Neural cell (in vitro differentiated cells): ENCODE measurements around the gene MMAB. TPM values are rescaled to one million over a fixed set of nuclear protein-coding genes. Genes with fewer than 3 reads are reported as not detected.

Experiments used
- H2AFZ ChIP-seq: fragments of 200-600, 300-800 bp; sonication (generic), shearing (Covaris generic); 2 replicates; pipeline ENCODE4 v1.6.0; 2014; ENCODE audit warnings: low read depth, mild to moderate bottlenecking, antibody characterized with exemption, low read length, moderate library complexity
- H3F3A ChIP-seq: fragments of 200-600 bp; shearing (Covaris generic); 2 replicates; pipeline ENCODE4 v1.6.1; 2016; ENCODE audit warnings: mild to moderate bottlenecking, moderate library complexity, mixed read lengths, antibody characterized with exemption, low read length; ENCODE audit not compliant: insufficient read depth, poor library complexity, severe bottlenecking
- H3K27ac ChIP-seq: fragments of 200-600, 300-800 bp; sonication (generic), shearing (Covaris generic); 2 replicates; pipeline ENCODE4 v1.5.1; 2014; ENCODE audit warnings: mild to moderate bottlenecking, low read length, moderate library complexity
- H3K27me3 ChIP-seq: fragments of 300-800, 200-600 bp; sonication (generic), shearing (Covaris generic); 2 replicates; pipeline ENCODE4 v1.6.0; 2014; ENCODE audit warnings: mild to moderate bottlenecking, low read depth, low read length, moderate library complexity; ENCODE audit not compliant: insufficient read depth
- H3K36me3 ChIP-seq: fragments of 300-800, 200-600 bp; sonication (generic), shearing (Covaris generic); 2 replicates; pipeline ENCODE4 v1.5.1; 2014; ENCODE audit warnings: mild to moderate bottlenecking, antibody characterized with exemption, low read length, moderate library complexity; ENCODE audit not compliant: insufficient read depth
- H3K4me2 ChIP-seq: fragments of 300-800, 200-600 bp; sonication (generic), shearing (Covaris generic); 2 replicates; pipeline ENCODE4 v1.6.0; 2014; ENCODE audit warnings: mild to moderate bottlenecking, low read length
- H3K4me3 ChIP-seq: fragments of 300-800, 200-600 bp; sonication (generic), shearing (Covaris generic); 2 replicates; pipeline ENCODE4 v1.5.1; 2014; ENCODE audit warnings: mild to moderate bottlenecking, low read length, moderate library complexity
- H3K79me2 ChIP-seq: fragments of 200-600 bp; shearing (Covaris generic); replicated peaks from 2 replicates; pipeline ENCODE4 v1.6.0; 2014; ENCODE audit warnings: mild to moderate bottlenecking, low read length, moderate library complexity; ENCODE audit not compliant: insufficient read depth
- H3K9ac ChIP-seq: fragments of 300-800, 200-600 bp; sonication (generic), shearing (Covaris generic); 2 replicates; pipeline ENCODE4 v1.6.1; 2016; ENCODE audit warnings: mild to moderate bottlenecking, low read length, mixed read lengths
- H3K9me2 ChIP-seq: fragments of 200-600 bp; shearing (Covaris generic); 2 replicates; pipeline ENCODE4 v1.6.1; 2016; ENCODE audit warnings: mild to moderate bottlenecking, low read length, mixed read lengths; ENCODE audit not compliant: insufficient read depth
- H3K9me3 ChIP-seq: fragments of 200-600, 300-800 bp; sonication (generic), shearing (Covaris generic); 2 replicates; pipeline ENCODE4 v1.6.1; 2016; ENCODE audit warnings: mild to moderate bottlenecking, mixed run types, low read length, moderate library complexity, mixed read lengths
- H4K20me1 ChIP-seq: fragments of 200-600 bp; shearing (Covaris generic); 2 replicates; pipeline ENCODE4 v1.6.1; 2016; ENCODE audit warnings: mild to moderate bottlenecking, mixed run types; ENCODE audit not compliant: insufficient read depth
- EP300 ChIP-seq: fragments of 450-650 bp; conservative IDR thresholded peaks from 2 replicates; pipeline ENCODE4 v1.6.1; 2014; ENCODE audit warnings: antibody characterized with exemption, mild to moderate bottlenecking, moderate library complexity; ENCODE audit not compliant: poor library complexity, severe bottlenecking
- EZH2 ChIP-seq: fragments of 200-600, 300-800 bp; shearing (Covaris generic), sonication (generic); IDR thresholded peaks from 2 replicates; pipeline ENCODE4 v1.6.1; 2014; ENCODE audit warnings: antibody characterized with exemption, low read length, borderline replicate concordance, mild to moderate bottlenecking; ENCODE audit not compliant: insufficient read depth, poor library complexity, severe bottlenecking
- MXI1 ChIP-seq: fragments of 450-650 bp; conservative IDR thresholded peaks from 2 replicates; pipeline ENCODE4 v1.6.1; 2014; ENCODE audit warnings: antibody characterized with exemption, mild to moderate bottlenecking; ENCODE audit not compliant: poor library complexity, severe bottlenecking
- POLR2AphosphoS5 ChIP-seq: IDR thresholded peaks from 2 replicates; pipeline ENCODE4 v1.6.1; 2012
- RAD21 ChIP-seq: fragments of 450-650 bp; conservative IDR thresholded peaks from 2 replicates; pipeline ENCODE4 v1.6.1; 2014; ENCODE audit warnings: antibody characterized with exemption, mild to moderate bottlenecking, moderate library complexity
- SMC3 ChIP-seq: fragments of 450-650 bp; conservative IDR thresholded peaks from 2 replicates; pipeline ENCODE4 v1.6.1; 2014; ENCODE audit warnings: antibody characterized with exemption, mild to moderate bottlenecking, moderate library complexity; ENCODE audit not compliant: poor library complexity
- TAF1 ChIP-seq: IDR thresholded peaks from 2 replicates; pipeline ENCODE4 v1.6.1; 2012; ENCODE audit warnings: low read depth
- polyA plus RNA-seq: library from polyadenylated mRNA; depleted of rRNA; stranded (reverse); fragments of >200 nt; gene quantifications from 2 replicates; pipeline ENCODE4 v1.2.3, GENCODE V29; 2014
- TF ChIP-seq, protein P1 (sequence below): IDR thresholded peaks from 2 replicates; pipeline ENCODE4 v1.6.1; 2012; ENCODE audit warnings: borderline replicate concordance
- TF ChIP-seq, protein P2 (sequence below): fragments of 450-650 bp; IDR thresholded peaks from 2 replicates; pipeline ENCODE4 v1.5.1; 2014; ENCODE audit warnings: antibody characterized with exemption, mild to moderate bottlenecking, moderate library complexity; ENCODE audit not compliant: poor library complexity, severe bottlenecking

The MMAB gene
- polyA plus RNA-seq, 1 donor from 2014 or later, result 52.6 TPM

DNA sequence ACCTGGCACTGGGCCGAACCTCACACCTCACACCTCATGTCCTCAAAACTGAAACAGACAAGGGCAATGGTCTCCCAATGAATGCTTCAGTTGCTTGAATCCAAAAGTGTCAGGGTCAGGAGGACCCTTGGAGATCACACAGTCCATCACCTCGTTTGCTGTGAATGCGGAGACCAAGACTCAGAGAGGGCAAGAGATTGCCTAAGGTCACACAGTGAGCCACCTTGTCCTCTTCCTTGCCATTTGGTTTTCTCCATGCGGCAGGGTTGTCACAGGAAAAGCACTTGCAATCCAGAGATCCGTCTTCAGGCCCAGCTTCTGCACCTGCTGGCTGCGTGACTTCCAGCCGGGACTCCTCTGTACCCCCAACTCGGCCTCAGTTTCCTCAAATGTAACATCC, 28.3 kb upstream of the MMAB start:
- TF ChIP-seq EP300 (no peak), SMC3 (no peak), TAF1 (no peak), POLR2AphosphoS5 (no peak), RAD21 (no peak)
- TF ChIP-seq, protein P1, sequence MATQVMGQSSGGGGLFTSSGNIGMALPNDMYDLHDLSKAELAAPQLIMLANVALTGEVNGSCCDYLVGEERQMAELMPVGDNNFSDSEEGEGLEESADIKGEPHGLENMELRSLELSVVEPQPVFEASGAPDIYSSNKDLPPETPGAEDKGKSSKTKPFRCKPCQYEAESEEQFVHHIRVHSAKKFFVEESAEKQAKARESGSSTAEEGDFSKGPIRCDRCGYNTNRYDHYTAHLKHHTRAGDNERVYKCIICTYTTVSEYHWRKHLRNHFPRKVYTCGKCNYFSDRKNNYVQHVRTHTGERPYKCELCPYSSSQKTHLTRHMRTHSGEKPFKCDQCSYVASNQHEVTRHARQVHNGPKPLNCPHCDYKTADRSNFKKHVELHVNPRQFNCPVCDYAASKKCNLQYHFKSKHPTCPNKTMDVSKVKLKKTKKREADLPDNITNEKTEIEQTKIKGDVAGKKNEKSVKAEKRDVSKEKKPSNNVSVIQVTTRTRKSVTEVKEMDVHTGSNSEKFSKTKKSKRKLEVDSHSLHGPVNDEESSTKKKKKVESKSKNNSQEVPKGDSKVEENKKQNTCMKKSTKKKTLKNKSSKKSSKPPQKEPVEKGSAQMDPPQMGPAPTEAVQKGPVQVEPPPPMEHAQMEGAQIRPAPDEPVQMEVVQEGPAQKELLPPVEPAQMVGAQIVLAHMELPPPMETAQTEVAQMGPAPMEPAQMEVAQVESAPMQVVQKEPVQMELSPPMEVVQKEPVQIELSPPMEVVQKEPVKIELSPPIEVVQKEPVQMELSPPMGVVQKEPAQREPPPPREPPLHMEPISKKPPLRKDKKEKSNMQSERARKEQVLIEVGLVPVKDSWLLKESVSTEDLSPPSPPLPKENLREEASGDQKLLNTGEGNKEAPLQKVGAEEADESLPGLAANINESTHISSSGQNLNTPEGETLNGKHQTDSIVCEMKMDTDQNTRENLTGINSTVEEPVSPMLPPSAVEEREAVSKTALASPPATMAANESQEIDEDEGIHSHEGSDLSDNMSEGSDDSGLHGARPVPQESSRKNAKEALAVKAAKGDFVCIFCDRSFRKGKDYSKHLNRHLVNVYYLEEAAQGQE, result no peak
- TF ChIP-seq, protein P2, sequence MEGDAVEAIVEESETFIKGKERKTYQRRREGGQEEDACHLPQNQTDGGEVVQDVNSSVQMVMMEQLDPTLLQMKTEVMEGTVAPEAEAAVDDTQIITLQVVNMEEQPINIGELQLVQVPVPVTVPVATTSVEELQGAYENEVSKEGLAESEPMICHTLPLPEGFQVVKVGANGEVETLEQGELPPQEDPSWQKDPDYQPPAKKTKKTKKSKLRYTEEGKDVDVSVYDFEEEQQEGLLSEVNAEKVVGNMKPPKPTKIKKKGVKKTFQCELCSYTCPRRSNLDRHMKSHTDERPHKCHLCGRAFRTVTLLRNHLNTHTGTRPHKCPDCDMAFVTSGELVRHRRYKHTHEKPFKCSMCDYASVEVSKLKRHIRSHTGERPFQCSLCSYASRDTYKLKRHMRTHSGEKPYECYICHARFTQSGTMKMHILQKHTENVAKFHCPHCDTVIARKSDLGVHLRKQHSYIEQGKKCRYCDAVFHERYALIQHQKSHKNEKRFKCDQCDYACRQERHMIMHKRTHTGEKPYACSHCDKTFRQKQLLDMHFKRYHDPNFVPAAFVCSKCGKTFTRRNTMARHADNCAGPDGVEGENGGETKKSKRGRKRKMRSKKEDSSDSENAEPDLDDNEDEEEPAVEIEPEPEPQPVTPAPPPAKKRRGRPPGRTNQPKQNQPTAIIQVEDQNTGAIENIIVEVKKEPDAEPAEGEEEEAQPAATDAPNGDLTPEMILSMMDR, result no peak
- Histone ChIP-seq H3K79me2 (no peaks in the 10 kb centered on the region), H3K9ac (no peak overlapping the region), H4K20me1 (no peaks in the 10 kb centered on the region), H3K4me2 (no peak overlapping the region), H3K9me2 (no peaks in the 10 kb centered on the region), H3K27ac (no peak overlapping the region), H3K27me3 (no peaks in the 10 kb centered on the region), H2AFZ (no peak overlapping the region), H3K36me3 (no peaks in the 10 kb centered on the region), H3K9me3 (no peaks in the 10 kb centered on the region), H3F3A (no peaks in the 10 kb centered on the region), H3K4me3 (no peak overlapping the region)

DNA sequence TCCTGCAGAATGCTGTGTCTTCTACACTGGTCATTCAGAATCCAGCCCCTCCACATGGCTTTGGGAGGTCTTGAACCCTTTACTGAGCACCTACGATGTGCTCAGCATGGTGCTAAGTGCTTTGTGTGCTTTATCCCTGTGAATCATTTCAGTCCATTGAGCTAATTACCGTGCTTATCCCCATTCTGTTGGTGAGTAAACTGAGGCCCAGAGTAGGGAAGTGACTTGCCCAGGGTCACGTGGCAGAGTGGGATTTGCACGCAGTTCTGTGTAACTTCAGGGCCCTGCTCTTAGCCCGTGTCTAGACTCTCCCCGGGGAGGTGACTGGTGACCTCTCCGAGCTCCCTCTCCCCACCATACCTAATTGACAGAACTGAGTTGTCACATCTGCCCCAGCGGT, 27.7 kb upstream of the MMAB start:
- H3K36me3 ChIP-seq, result no peaks in the 10 kb centered on the region
- TF ChIP-seq EP300 (no peak), POLR2AphosphoS5 (no peak), RAD21 (no peak), EZH2 (no peak), TAF1 (no peak), SMC3 (no peak), MXI1 (no peak)
- TF ChIP-seq, protein P1, result no peak
- TF ChIP-seq, protein P2, result no peak
- no peaks in the 10 kb centered on the region for H3F3A ChIP-seq
- H3K27ac ChIP-seq, result no peak overlapping the region
- H4K20me1 ChIP-seq, result no peaks in the 10 kb centered on the region
- H3K27me3 ChIP-seq, result no peaks in the 10 kb centered on the region
- H3K4me3 ChIP-seq, result no peak overlapping the region
- no peak overlapping the region for H3K9ac ChIP-seq
- H3K9me2 ChIP-seq, result no peaks in the 10 kb centered on the region
- no peak overlapping the region for H3K4me2 ChIP-seq
- no peak overlapping the region for H2AFZ ChIP-seq
- H3K9me3 ChIP-seq, result no peaks in the 10 kb centered on the region
- H3K79me2 ChIP-seq, result no peaks in the 10 kb centered on the region
